ENCODE results near the gene ERBIN.
"Not testable (repeated sequence)": the region's sequence is repeated elsewhere in the genome, so short reads cannot be mapped to it uniquely, and the experiment has no call there.

Gene ERBIN

DNA sequence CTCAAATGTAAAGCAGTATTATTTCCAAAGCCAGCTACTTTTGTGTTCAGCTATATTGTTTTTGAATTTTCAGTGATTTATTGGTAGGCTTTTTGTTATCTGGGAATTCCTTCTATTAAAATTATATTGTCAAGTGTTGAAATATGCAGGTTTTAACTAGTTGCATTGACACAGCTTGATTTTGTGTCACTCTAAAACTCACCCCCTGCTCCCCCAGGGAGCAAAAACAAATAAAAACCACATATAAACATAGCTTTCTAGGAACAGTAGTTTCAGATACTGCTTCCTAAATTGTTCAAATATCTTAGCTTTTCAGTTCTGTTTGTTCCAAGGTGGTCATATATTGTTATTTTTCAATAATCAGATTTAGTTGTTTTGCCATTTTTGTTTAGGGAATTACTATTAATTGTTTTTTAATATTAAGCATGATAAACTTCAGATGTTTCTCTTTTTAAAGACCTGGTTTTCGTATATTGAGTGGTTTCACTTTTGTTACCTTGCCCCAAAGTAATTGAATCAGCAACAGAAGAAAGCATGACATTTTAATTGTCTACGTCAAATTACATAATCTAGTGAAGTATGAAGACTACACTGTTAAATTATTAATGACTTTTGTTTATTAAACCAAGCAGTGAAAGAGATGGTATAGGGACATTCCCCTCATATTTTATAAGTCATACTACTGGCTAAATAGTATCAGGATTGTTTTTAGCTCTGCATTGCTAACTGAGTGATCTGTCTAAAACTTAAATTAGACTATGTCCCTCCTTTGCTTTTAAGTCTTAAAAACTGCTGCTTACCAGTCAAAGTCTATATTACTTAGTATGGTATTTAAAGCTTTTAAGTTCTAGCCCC, 43.4 kb downstream of the ERBIN start:
- DNase-seq = no peak

DNA sequence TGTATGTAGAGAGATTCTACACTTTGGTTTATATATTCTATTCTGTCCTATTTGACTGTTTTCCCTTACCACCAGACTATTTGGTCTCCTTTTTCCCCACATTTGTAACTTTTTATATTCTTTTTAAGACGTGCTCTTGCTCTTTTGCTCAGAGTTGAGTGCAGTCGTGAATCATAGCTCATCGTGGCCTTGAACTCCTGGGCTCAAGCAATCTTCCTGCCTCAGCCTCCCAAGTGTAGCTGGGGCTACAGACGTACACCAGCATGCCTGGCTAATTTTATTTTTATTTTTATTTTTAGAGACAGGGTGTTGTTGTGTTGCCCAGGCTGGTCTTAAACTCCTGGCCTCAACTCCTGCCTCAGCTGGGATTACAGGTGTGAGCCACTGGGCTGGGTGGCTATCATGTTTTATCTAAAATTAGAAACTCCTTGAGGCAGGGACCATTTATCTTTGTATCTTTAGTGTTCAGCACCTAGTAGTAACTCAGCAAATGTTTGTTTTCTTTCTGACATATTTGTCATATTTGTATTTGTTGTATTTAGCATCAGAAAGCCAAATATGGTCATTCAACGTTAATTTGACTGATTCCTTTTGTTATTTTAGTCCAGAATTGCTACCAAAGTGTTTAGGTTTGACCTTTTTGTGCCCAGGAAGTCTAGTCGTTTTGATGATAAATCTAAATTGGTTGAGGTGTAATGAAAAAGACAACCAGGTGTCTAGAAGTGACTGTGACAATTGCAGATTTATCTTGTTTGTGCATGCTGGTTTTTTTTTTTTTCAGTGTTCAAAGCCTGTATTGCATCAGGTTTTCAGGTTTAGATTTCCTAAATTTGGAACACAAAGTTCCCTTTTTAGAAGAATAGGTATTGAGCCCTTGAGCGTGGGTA, 44.3 kb downstream of the ERBIN start:
- DNase-seq = no peak

DNA sequence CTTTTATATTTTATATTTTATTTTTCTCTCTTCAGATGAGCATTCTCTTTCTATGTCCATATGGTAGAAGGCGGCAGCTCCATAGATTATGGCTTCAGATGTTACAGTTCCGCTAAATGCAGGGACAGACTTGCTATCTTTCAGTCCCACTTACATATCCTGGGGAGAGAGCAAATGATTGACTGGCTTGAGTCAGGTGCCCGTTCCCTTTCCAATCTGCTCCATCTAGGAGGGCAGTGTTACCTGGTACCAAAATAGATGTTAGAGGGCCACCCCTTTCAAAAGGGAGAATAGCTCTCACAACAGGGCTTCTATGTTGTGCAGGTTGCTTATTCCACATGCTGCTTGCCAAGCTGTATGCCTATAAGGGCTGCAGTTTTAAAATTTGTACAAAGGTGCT, 45.3 kb downstream of the ERBIN start:
- no peak for DNase-seq

- not testable (repeated sequence) for DNase-seq
These were observed 46.5 kb downstream of the ERBIN start for GRCh38 chr5:65972896-65973295.

GRCh38 chr5:65978251-65978650, 51.9 kb downstream of the ERBIN start:
- DNase-seq = no peak

- DNase-seq = no peak
These were observed 55.2 kb downstream of the ERBIN start for GRCh38 chr5:65981548-65981947.

DNA sequence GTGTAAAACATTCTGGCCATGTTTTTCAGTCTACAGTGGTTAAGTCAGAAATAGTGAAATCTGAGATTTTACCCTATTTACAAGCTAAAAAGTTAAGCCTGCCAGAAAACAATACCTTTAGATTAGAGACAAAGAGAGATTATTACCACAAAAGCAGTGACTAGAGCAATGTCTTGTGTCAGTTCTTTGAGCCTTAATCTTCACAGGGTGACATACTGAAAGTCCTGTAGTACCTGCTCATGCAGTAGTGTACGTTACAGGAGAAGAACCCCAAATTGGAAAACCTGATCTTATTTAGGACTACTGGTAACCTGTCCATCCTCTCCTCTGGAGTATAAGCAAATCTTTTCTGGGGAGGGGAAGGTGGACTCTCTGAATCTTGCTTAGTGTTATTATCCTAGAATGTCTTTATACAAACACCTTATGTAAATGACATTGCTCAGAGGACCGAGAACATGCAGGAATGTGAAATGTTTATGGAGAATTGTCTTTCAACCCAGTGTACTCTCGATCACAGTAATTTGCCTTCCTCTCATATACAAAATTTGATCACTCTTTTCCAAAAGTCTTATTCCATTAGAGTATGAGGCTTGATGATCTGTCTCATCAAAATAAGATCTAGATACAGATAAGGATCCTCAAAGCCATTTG, 55.7 kb downstream of the ERBIN start:
- no peak for DNase-seq

- DNase-seq = no peak
These were observed 56.3 kb downstream of the ERBIN start for GRCh38 chr5:65982635-65983034.

- no peak for DNase-seq
These were observed 57.9 kb downstream of the ERBIN start for GRCh38 chr5:65984098-65984885.

GRCh38 chr5:65986050-65986451, 59.7 kb downstream of the ERBIN start:
- DNase-seq = no peak

DNA sequence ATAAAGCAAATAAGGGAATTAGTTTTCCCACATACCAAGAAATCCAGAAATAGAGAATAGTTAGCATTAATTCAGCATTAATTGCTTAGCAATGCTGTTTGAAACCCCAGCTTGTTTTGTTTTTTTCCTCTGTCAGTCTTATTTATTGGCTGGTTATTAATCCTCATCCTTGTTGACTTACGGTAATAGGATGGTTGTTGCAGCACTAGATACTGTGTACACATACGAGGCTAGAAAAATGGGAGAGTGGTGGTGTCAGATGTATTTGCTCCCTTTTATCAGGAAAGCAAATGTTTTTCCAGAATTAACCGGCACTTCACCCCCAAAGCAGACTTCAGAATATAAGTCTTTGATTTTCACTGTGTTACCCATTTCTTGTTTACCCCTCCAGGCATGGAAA, 60.4 kb downstream of the ERBIN start:
- DNase-seq = no peak

GRCh38 chr5:65987982-65988381, 61.6 kb downstream of the ERBIN start:
- no peak for DNase-seq

DNA sequence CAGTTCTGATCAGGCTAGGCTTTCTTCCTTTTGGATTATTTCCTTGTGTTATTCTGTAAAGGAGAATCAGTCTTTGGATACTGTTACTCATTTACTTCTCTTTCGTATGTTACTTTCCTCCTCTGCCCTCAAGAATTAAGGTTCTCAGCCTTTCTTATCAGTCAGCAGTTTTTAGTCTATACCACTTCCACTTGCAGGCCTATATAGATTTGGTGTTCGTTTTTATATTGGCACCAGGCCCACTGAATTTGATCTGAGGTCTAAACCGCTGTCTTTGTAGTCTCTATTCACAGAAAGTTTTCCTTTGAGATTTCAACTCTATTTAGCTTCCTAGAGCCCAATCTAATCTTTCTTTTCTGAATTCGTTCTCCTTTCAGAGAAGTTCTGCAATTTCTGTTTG, 62.8 kb downstream of the ERBIN start:
- no peak for DNase-seq

DNA sequence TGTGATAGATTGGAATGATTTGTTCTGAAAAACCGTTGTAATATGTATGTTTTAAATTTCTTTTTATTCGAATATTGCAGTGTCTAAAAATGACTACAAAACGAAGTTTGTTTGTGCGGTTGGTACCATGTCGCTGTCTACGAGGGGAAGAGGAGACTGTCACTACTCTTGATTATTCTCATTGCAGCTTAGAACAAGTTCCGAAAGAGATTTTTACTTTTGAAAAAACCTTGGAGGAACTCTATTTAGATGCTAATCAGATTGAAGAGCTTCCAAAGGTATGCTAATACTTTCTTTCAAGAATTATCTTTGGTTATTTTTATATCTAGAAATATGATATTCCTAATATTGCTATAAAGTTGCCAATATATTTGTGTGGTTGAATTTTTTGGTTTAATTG, 66.3 kb downstream of the ERBIN start:
- DNase-seq = no peak

DNA sequence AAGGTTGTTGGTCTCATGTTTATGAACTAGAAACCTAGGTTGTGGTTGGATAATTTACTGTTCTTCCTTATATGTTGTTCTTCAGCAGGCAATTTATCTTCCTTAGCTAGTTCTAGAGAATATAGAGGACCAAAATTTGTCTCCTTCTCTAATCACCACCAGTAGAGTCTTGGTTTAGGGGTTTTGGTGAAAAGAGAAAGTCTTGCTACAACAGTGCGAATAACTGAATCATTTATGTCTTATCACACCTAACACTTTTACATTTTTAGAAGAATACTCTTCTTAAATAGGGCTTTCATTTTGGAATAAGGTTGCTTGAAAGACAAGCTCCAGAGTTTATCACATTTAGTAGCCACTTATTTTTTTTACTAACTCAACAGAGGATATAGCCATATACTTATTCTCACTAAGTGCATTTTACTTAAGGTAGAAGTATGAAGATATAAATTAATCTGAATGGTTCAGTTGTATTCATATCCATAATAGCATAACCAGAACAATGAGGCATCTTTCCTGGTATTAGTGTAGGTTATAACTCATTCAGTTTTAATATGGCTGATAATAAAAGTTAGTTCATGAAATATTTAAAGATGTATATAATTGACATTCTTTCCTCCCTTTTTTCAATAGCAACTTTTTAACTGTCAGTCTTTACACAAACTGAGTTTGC, 67.9 kb downstream of the ERBIN start:
- DNase-seq = no peak

DNA sequence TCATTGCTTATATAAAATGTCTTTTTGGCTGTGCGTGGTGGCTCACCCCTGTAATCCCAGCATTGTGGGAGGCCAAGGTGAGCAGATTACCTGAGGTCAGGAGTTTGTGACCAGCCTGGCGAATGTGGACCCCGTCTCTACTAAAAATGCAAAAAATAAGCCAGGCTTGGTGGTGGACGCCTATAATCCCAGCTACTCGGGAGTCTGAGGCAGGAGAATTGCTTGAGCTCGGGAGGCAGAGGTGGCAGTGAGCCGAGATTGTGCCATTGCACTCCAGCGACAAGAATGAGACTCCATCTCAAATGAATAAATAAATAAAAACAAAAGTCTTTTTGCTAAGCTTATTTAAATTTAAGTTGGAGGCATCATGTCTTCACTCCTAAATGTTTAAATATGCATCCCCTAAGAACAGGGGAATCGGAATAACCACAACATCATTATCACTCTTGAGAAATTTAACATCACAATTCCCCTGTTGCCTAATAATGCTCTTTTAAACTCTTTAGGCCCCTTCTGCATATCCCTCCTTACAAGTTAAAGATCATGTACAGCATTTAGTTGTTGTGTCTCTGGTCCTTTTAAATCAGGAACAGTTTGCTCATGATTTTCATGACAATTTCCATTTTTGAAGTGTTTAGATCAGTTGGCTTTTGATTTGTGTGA, 72.8 kb downstream of the ERBIN start:
- no peak for DNase-seq

DNA sequence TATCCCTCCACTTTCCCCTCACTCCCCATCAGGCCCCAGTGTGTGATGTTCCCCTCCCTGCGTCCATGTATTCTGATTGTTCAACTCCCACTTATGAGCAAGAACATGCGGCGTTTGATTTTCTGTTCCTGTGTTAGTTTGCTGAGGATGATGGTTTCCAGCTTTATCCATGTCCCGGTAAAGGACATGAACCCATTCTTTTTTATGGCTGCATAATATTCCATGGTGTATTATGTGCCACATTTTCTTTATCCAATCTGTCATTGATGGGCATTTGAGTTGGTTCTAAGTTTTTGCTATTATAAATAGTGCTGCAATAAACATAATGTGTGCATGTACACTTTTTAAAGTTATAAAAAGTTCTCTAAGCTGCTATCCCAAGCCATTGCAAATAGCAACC, 75.6 kb downstream of the ERBIN start:
- DNase-seq = no peak

GRCh38 chr5:66002415-66002814, 76.0 kb downstream of the ERBIN start:
- no peak for DNase-seq

DNA sequence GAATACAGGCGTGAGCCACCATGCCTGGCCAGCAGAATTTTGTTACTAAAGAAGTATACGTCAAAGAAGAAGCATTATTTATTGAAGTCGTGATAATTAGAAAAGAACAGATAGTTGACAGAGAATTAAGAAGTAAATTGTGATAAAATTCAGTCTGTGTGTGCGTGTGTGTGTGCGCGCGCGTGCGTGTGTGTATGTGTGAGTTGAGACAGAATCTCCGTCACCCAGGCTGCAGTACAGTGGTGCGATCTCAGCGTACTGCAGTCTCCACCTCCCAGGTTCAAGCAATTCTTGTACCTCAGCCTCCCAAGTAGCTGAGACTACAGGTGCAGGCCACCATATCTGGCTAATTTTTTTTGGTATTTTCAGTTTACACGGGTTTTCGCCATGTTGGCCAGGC, 77.8 kb downstream of the ERBIN start:
- DNase-seq = no peak

- DNase-seq = no peak
These were observed 82.9 kb downstream of the ERBIN start for GRCh38 chr5:66009277-66009676.

DNA sequence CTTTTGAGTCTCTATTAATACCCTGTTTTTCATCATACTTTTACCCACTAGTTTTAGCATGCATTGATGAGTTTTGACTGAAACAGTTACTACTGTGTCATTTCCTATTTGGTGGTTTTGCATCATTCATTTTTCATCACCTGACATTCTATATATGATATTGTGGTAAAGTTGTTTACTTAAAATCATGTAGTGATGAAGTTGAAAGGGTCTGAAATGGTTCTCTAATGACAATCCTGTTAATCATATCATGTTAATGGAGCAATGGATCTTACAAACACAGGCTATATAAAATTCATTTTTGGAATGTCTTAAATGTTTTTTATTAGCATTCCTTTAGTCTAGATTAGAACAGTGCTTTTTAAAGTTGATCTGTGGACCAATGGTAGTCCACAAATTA, 84.1 kb downstream of the ERBIN start:
- DNase-seq = peak in 1 of 2 donors; percentile 19

GRCh38 chr5:66012271-66012670, 85.9 kb downstream of the ERBIN start:
- DNase-seq = no peak

Measured in CD4-positive, alpha-beta T cell treated with Interleukin-1 beta for 1 hour (primary cell).